ENCODE results near the gene CACNA1E. TPM values are rescaled to one million over a fixed set of nuclear protein-coding genes. Genes with fewer than 3 reads are reported as not detected.

CACNA1E gene
- total RNA-seq, 1 experiment from 2014 or later = 0.46 TPM

GRCh38 chr1:181743878-181744312 lies 260.6 kb downstream of the CACNA1E start:
- no peaks in the 10 kb centered on the region for H4K20me1 ChIP-seq (ENCODE audit: control insufficient read depth, insufficient read depth, insufficient read length)
- no peak overlapping the region for H2AK5ac ChIP-seq (ENCODE audit: insufficient read length, low read length)
- WGBS (ENCODE audit: extremely low coverage, insufficient read length, low lambda C conversion rate) = no CpG with 5 or more reads among the region's 6 CpGs
- TF ChIP-seq CTCF (conservative IDR thresholded peaks at IDR 0.05) = no peak
- H3K79me2 ChIP-seq (ENCODE audit: insufficient read depth, low read length) = no peaks in the 10 kb centered on the region
- no peak overlapping the region for H2BK12ac ChIP-seq (ENCODE audit: insufficient read length, low read depth, low read length)
- DNase-seq = no peak
- no peak overlapping the region for H4K5ac ChIP-seq (ENCODE audit: insufficient read length, low read depth, low read length)
- no peak overlapping the region for H2BK15ac ChIP-seq (ENCODE audit: low read depth, low read length)
- peaks cover 2% of the 10 kb centered on the region for H3K27me3 Mint-ChIP-seq (ENCODE audit: low read depth)
- no peak overlapping the region for H3K56ac ChIP-seq (ENCODE audit: insufficient read length, low read depth, low read length)
- H3K23me2 ChIP-seq (ENCODE audit: insufficient read length, low read depth, low read length, poor library complexity, severe bottlenecking) = no peaks in the 10 kb centered on the region
- H3K23ac ChIP-seq (ENCODE audit: insufficient read length, low read depth, low read length) = no peak overlapping the region
- H3K4me3 Mint-ChIP-seq = no peak overlapping the region
- H3K4me1 Mint-ChIP-seq = peaks cover 10 to 11% of the 10 kb centered on the region in 2 experiments
- no peaks in the 10 kb centered on the region for H3K79me1 ChIP-seq (ENCODE audit: insufficient read depth, low read depth, low read length, poor library complexity, severe bottlenecking)
- no peak overlapping the region for H3K18ac ChIP-seq (ENCODE audit: insufficient read length, low read depth, low read length)
- H4K8ac ChIP-seq (replicated peaks; ENCODE audit: insufficient read length, low read depth, low read length) = no peak overlapping the region
- no peaks in the 10 kb centered on the region for H3K9me3 Mint-ChIP-seq
- no peaks in the 10 kb centered on the region for H3K9me3 ChIP-seq (ENCODE audit: control insufficient read depth, low read depth, low read length)
- H3K4me1 ChIP-seq (ENCODE audit: insufficient read depth, low read length) = no peaks in the 10 kb centered on the region
- H2BK5ac ChIP-seq (ENCODE audit: insufficient read length, low read length) = no peak overlapping the region
- no peak overlapping the region for H3T11ph ChIP-seq (ENCODE audit: low read length)
- H2BK120ac ChIP-seq (ENCODE audit: low read depth, low read length, poor library complexity, severe bottlenecking) = no peak overlapping the region
- no peak overlapping the region for H3K27ac ChIP-seq (ENCODE audit: insufficient read length, low read depth, low read length)
- H3K36me3 Mint-ChIP-seq (ENCODE audit: insufficient read depth in 1 of 3, low read depth in 3 of 3) = no peaks in the 10 kb centered on the region
- no peak overlapping the region for H3K14ac ChIP-seq (ENCODE audit: insufficient read depth, low read length)
- no peaks in the 10 kb centered on the region for H3K27me3 ChIP-seq (ENCODE audit: insufficient read depth, low read length)
- no peak overlapping the region for H3K4ac ChIP-seq (ENCODE audit: low read depth, low read length)
- no peak overlapping the region for H2BK20ac ChIP-seq (ENCODE audit: low read depth, low read length, poor library complexity, severe bottlenecking)
- no peak overlapping the region for H3K9ac ChIP-seq (ENCODE audit: extremely low read depth, insufficient read length, low read length)
- H3K27ac Mint-ChIP-seq = no peak overlapping the region
- H2AFZ ChIP-seq (ENCODE audit: low read length) = no peak overlapping the region
- no peak overlapping the region for H4K91ac ChIP-seq (ENCODE audit: insufficient read length, low read depth, low read length)
- no peak overlapping the region for H3K4me2 ChIP-seq (ENCODE audit: insufficient read depth, insufficient read length, low read length)
